GM12878 (cell line): ENCODE results near the gene OR5K3. TPM values are rescaled to one million over a fixed set of nuclear protein-coding genes. Genes with fewer than 3 reads are reported as not detected.

Experiments used
- ATAC-seq: fragments of 200-7000 bp; cut with Tn5 transposase; 3 replicates; pipeline ENCODE4 v1.9.1; 2020; ENCODE audit warnings: mild to moderate bottlenecking, moderate library complexity
- BruUV-seq: library from RNA; stranded (reverse); fragments of 400-500 nt; replicated peaks from 2 replicates; lab custom pipeline; 2021; lab: Mats Ljungman, UMichigan
- CTCF ChIA-PET: fragments of 300-600 bp; sonication (Branson Sonifier 250); formaldehyde crosslinking; extraction: SDS; loops from one replicate; lab custom pipeline; 2021; ENCODE audit warnings: inconsistent platforms; lab: Yijun Ruan, JAX
- POLR2A ChIA-PET: fragments of 350-600 bp; formaldehyde crosslinking; extraction: SDS; loops from one replicate; lab custom pipeline; 2021; ENCODE audit warnings: inconsistent platforms; lab: Charles Lee
- RAD21 ChIA-PET: fragments of 300-600 bp; sonication (Branson Sonifier 250); formaldehyde crosslinking; loops from one replicate; lab custom pipeline; 2023; ENCODE audit warnings: antibody characterized with exemption; ENCODE audit not compliant: unreplicated experiment; lab: Charles Lee
- SMC1A ChIA-PET: fragments of 300-600 bp; sonication (Branson Sonifier 250); formaldehyde crosslinking; loops from one replicate; lab custom pipeline; 2023; ENCODE audit not compliant: unreplicated experiment, uncharacterized antibody; lab: Charles Lee
- DNase-seq: peaks from one replicate; pipeline ENCODE4 v3.0.0-alpha.2; 2011; ENCODE audit warnings: low read depth, low spot score
- FAIRE-seq: peaks from 3 replicates; lab custom pipeline; 2011; peaks lifted over from hg19 to GRCh38; lab: Jason Lieb, UNC
- H2AFZ ChIP-seq: 2 replicates; pipeline ENCODE4 v1.6.0; 2011; ENCODE audit warnings: low read depth, low read length, control low read depth; ENCODE audit not compliant: control insufficient read depth
- H3K27ac ChIP-seq: 2 replicates; pipeline ENCODE4 v1.5.1; 2011; ENCODE audit warnings: control low read depth; ENCODE audit not compliant: control insufficient read depth, insufficient read depth
- H3K27me3 ChIP-seq, 2 experiments: replicated peaks in 1 of 2; 2 replicates each; pipeline versions ENCODE4 v1.6.0 to v1.6.1; 2011; ENCODE audit warnings: low read length in 1 of 2; ENCODE audit not compliant: control insufficient read depth in 2 of 2, insufficient read depth in 2 of 2
- H3K36me3 ChIP-seq, 2 experiments: 2 replicates each; pipeline ENCODE4 v1.5.1; 2011; ENCODE audit warnings: low read length in 1 of 2; ENCODE audit not compliant: control insufficient read depth in 2 of 2, insufficient read depth in 2 of 2
- H3K4me1 ChIP-seq: 2 replicates; pipeline ENCODE4 v1.6.1; 2011; ENCODE audit warnings: mild to moderate bottlenecking, low read length, moderate library complexity, mixed read lengths; ENCODE audit not compliant: control insufficient read depth, insufficient read depth
- H3K4me2 ChIP-seq: 2 replicates; pipeline ENCODE4 v1.6.0; 2011; ENCODE audit warnings: control low read depth; ENCODE audit not compliant: control insufficient read depth, insufficient read depth
- H3K4me3 ChIP-seq: fragments of 200-600 bp; sonication (generic); 2 replicates; pipeline ENCODE4 v1.5.1; 2016
- H3K79me2 ChIP-seq: 2 replicates; pipeline ENCODE4 v1.6.0; 2011; ENCODE audit warnings: low read length; ENCODE audit not compliant: control insufficient read depth, insufficient read depth
- H3K9ac ChIP-seq: 2 replicates; pipeline ENCODE4 v1.8.0; 2011; ENCODE audit warnings: low read length, control low read depth, mixed read lengths; ENCODE audit not compliant: control insufficient read depth, insufficient read depth
- H3K9me3 ChIP-seq: replicated peaks from 3 replicates; pipeline ENCODE4 v1.5.1; 2011; ENCODE audit warnings: mild to moderate bottlenecking, low read length; ENCODE audit not compliant: control insufficient read depth, insufficient read depth
- H4K20me1 ChIP-seq: 2 replicates; pipeline ENCODE4 v1.6.0; 2011; ENCODE audit not compliant: control insufficient read depth, insufficient read depth
- EED ChIP-seq: sonication (generic); IDR thresholded peaks from 2 replicates; pipeline ENCODE4 v1.6.1; 2016; ENCODE audit warnings: antibody characterized with exemption, low read depth
- HCFC1 ChIP-seq: fragments of 150-350 bp; IDR thresholded peaks from 2 replicates; pipeline ENCODE4 v1.6.1; 2014; ENCODE audit warnings: low read length
- JUND ChIP-seq: IDR thresholded peaks from 2 replicates; pipeline ENCODE4 v1.6.1; 2012; ENCODE audit warnings: low read depth, mild to moderate bottlenecking, low read length, improper control_type of control experiment, moderate library complexity
- KDM1A ChIP-seq: fragments of 200-600 bp; sonication (generic); IDR thresholded peaks from 2 replicates; pipeline ENCODE4 v1.6.1; 2016; ENCODE audit warnings: borderline replicate concordance
- KLF5 ChIP-seq: fragments of 450-650 bp; IDR thresholded peaks from 2 replicates; pipeline ENCODE4 v1.6.1; 2014; ENCODE audit warnings: mild to moderate bottlenecking; ENCODE audit not compliant: partially characterized antibody
- MTA2 ChIP-seq: fragments of 450-650 bp; IDR thresholded peaks from 2 replicates; pipeline ENCODE4 v1.6.1; 2016; ENCODE audit warnings: low read depth, mild to moderate bottlenecking, moderate library complexity
- PML ChIP-seq: IDR thresholded peaks from 2 replicates; pipeline ENCODE4 v1.6.1; 2012; ENCODE audit warnings: low read length, inconsistent platforms
- SREBF2 ChIP-seq: IDR thresholded peaks from 2 replicates; pipeline ENCODE4 v1.6.1; 2012; ENCODE audit warnings: mild to moderate bottlenecking, low read length
- ZNF592 ChIP-seq: fragments of 450-650 bp; IDR thresholded peaks from 2 replicates; pipeline ENCODE4 v1.6.1; 2017; ENCODE audit warnings: mild to moderate bottlenecking, moderate library complexity
- ZNF622 ChIP-seq: fragments of 450-650 bp; IDR thresholded peaks from 2 replicates; pipeline ENCODE4 v1.6.1; 2017; ENCODE audit warnings: mild to moderate bottlenecking, inconsistent platforms
- WGBS: methylation state at CpG from one replicate; pipeline ENCODE4 v1.1.6; 2016; ENCODE audit warnings: low lambda C conversion rate; ENCODE audit not compliant: insufficient replicate concordance, insufficient coverage; ENCODE audit errors: missing lambda C conversion rate; 5-methylcytosine and 5-hydroxymethylcytosine counted together
- in situ Hi-C: fragments of 300-500 bp; cut with MboI; formaldehyde crosslinking; loops from 9 replicates; pipeline ENCODE4 v1.14.3; 2018; ENCODE audit warnings: mixed read lengths
- intact Hi-C: fragments of 100-400 bp; cut with micrococcal nuclease; formaldehyde crosslinking; loops from one replicate; pipeline ENCODE4 v1.14.2; 2022; ENCODE audit not compliant: unreplicated experiment
- polyA plus RNA-seq, 11 experiments: library from polyadenylated mRNA; depleted of rRNA in 4 of 11; unstranded in 6 of 11; stranded (reverse) in 5 of 11; fragments of >200 nt; fragmentation: Nextera tagmentation in 4 of 11; fragmentation: Illumina TruSeq in 1 of 11; extraction: Ambion mirVana in 4 of 11; extraction: Trizol in 1 of 11; gene quantifications; 1 replicate in 1 of 11; 2 replicates in 10 of 11; pipeline versions ENCODE4 v1.2.1 to v1.2.3, GENCODE V29; 2011 to 2016; ENCODE audit warnings: inconsistent platforms in 2 of 11, missing spikeins in 2 of 11, low read depth in 1 of 11
- total RNA-seq, 4 experiments: library from RNA; depleted of rRNA in 3 of 4; stranded (reverse); fragments of >200 nt in 3 of 4; fragmentation: Illumina TruSeq in 1 of 4; extraction: Trizol in 1 of 4; gene quantifications; 2 replicates each; pipeline versions ENCODE4 v1.2.1 to v1.2.3, GENCODE V29; 2013 to 2021
- TF ChIP-seq, protein P1 (sequence below): IDR thresholded peaks from 2 replicates; pipeline ENCODE4 v1.6.1; 2012; ENCODE audit warnings: low read depth, low read length, improper control_type of control experiment
- TF ChIP-seq, protein P2 (sequence below): IDR thresholded peaks from 2 replicates; pipeline ENCODE4 v1.6.1; 2012; ENCODE audit warnings: low read length, inconsistent platforms
- TF ChIP-seq, protein P3 (sequence below): IDR thresholded peaks from 2 replicates; pipeline ENCODE4 v1.6.1; 2012; ENCODE audit warnings: mild to moderate bottlenecking, low read depth, low read length

The OR5K3 gene
- total and polyA plus RNA-seq, 10 of the 15 experiments (the other 5 are each of a cell fraction or from before 2014, with no cell fraction given) = 1.6 TPM; not detected in 9

- TF ChIP-seq HCFC1 (no peak), MTA2 (no peak)
These were observed at the start of gene OR5K3 (continued) for GRCh38 chr3:98390366-98390765.

DNA sequence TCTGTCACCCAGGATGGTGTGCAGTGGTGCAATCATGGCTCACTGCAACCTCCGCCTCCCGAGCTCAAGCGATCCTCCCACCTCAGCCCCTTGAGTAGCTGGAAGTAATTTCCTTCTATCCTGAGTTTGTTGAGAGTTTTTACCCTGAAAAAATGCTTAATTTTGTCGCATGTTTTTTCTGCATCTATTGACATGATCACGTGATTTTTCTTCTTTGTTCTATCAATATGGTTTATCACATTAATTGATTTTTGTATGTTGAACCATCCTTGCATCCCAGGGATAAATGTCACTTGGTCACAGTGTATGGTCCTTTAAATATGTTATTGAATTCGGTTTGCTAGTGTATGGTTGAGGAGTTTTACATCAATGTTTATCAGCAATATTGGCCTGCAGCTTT lies 48.7 kb upstream of the OR5K3 start:
- in situ Hi-C loops (loop anchor here (25.0 kb wide), 1 partner anchor 471 kb away; no protein-coding TSS in a partner anchor), intact Hi-C loops (loop anchor here (5.0 to 10.0 kb wide), 2 partner anchors 236 to 473 kb away; no protein-coding TSS in a partner anchor)
- SMC1A ChIA-PET = interaction anchor here (0.8 to 2.7 kb wide), 5 partner anchors 8 to 302 kb away, joined by 3 to 9 read pairs (median 3); no protein-coding TSS in a partner anchor
- RAD21 ChIA-PET = interaction anchor here (3.4 kb wide), 1 partner anchor 302 kb away, joined by 24 read pairs; no protein-coding TSS in a partner anchor
- Histone ChIP-seq H3K9me3 (no peaks in the 10 kb centered on the region; the same call in 2 of the 3 replicates), H3K9ac (no peak overlapping the region), H3K4me2 (no peak overlapping the region), H3K36me3 (no peaks in the 10 kb centered on the region), H3K4me1 (no peaks in the 10 kb centered on the region), H3K27ac (no peak overlapping the region), H3K27me3 (no peaks in the 10 kb centered on the region), H2AFZ (no peak overlapping the region), H4K20me1 (no peaks in the 10 kb centered on the region), H3K4me3 (no peak overlapping the region), H3K79me2 (no peaks in the 10 kb centered on the region)
- POLR2A ChIA-PET = no interaction called here
- no peak for FAIRE-seq
- WGBS = 41% methylated on average over 6 of the region's 6 CpGs
- BruUV-seq = no TSS peak
- DNase-seq = no peak
- ATAC-seq = no peak
- CTCF ChIA-PET = interaction anchor here (1.3 to 4.7 kb wide), 7 partner anchors 9 to 302 kb away, joined by 4 to 44 read pairs (median 18); no protein-coding TSS in a partner anchor
- TF ChIP-seq, protein P1, sequence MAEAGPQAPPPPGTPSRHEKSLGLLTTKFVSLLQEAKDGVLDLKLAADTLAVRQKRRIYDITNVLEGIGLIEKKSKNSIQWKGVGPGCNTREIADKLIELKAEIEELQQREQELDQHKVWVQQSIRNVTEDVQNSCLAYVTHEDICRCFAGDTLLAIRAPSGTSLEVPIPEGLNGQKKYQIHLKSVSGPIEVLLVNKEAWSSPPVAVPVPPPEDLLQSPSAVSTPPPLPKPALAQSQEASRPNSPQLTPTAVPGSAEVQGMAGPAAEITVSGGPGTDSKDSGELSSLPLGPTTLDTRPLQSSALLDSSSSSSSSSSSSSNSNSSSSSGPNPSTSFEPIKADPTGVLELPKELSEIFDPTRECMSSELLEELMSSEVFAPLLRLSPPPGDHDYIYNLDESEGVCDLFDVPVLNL = no peak
- TF ChIP-seq KLF5 (no peak), PML (no peak), ZNF592 (no peak), JUND (no peak), EED (no peak), KDM1A (no peak), ZNF622 (no peak), SREBF2 (no peak)
- TF ChIP-seq, protein P2, sequence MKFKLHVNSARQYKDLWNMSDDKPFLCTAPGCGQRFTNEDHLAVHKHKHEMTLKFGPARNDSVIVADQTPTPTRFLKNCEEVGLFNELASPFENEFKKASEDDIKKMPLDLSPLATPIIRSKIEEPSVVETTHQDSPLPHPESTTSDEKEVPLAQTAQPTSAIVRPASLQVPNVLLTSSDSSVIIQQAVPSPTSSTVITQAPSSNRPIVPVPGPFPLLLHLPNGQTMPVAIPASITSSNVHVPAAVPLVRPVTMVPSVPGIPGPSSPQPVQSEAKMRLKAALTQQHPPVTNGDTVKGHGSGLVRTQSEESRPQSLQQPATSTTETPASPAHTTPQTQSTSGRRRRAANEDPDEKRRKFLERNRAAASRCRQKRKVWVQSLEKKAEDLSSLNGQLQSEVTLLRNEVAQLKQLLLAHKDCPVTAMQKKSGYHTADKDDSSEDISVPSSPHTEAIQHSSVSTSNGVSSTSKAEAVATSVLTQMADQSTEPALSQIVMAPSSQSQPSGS = no peak
- TF ChIP-seq, protein P3, sequence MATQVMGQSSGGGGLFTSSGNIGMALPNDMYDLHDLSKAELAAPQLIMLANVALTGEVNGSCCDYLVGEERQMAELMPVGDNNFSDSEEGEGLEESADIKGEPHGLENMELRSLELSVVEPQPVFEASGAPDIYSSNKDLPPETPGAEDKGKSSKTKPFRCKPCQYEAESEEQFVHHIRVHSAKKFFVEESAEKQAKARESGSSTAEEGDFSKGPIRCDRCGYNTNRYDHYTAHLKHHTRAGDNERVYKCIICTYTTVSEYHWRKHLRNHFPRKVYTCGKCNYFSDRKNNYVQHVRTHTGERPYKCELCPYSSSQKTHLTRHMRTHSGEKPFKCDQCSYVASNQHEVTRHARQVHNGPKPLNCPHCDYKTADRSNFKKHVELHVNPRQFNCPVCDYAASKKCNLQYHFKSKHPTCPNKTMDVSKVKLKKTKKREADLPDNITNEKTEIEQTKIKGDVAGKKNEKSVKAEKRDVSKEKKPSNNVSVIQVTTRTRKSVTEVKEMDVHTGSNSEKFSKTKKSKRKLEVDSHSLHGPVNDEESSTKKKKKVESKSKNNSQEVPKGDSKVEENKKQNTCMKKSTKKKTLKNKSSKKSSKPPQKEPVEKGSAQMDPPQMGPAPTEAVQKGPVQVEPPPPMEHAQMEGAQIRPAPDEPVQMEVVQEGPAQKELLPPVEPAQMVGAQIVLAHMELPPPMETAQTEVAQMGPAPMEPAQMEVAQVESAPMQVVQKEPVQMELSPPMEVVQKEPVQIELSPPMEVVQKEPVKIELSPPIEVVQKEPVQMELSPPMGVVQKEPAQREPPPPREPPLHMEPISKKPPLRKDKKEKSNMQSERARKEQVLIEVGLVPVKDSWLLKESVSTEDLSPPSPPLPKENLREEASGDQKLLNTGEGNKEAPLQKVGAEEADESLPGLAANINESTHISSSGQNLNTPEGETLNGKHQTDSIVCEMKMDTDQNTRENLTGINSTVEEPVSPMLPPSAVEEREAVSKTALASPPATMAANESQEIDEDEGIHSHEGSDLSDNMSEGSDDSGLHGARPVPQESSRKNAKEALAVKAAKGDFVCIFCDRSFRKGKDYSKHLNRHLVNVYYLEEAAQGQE = no peak
